SH-SY5Y (cell line): Measurements from ENCODE around the gene OPN5.

ENCODE experiments used
- GATA2 ChIP-seq: IDR thresholded peaks from 2 replicates; pipeline ENCODE4 v1.6.1; 2011; ENCODE audit warnings: mild to moderate bottlenecking, low read depth, low read length
- GATA3 ChIP-seq: IDR thresholded peaks from 2 replicates; pipeline ENCODE4 v1.6.1; 2011; ENCODE audit warnings: low read depth, mild to moderate bottlenecking, low read length, moderate library complexity

GRCh38 chr6:47740714-47741113 lies 41.1 kb upstream of the OPN5 start:
- TF ChIP-seq GATA2 = no peak
- TF ChIP-seq GATA3 = no peak
